Stimulated activated CD4-positive, alpha-beta T cell treated with anti-CD3 and anti-CD28 coated beads, Interleukin-1b, Interleukin-23, amount 100 ng/mL, for 24 hours (primary cell): ENCODE measurements around the gene GFRA1.

Experiments used
- DNase-seq, 4 experiments: peaks; one replicate each; pipeline ENCODE4 v3.0.0-alpha.2; 2020; ENCODE audit warnings: low read depth in 4 of 4, low spot score in 1 of 4

The GFRA1 gene

DNA sequence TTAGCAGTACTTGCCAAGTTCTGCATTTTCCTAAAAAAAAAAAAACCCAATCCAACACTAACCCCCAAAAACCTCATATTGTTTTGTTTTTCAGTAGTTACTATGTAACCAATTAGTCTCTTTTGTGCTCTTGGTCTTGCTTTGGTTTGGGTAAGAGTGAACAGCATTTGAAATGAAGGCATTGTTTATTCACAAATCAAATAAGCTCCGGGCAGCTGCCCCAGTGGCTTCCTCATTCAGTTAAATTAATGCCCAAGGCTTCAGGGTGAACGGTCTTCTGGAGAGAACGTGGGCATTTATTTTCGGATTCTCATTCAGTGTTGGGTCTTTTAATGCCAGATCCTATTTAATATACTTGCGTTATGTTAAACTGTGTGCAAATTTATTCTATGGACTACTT, 108.7 kb downstream of the GFRA1 start:
- DNase-seq, result no peak

DNA sequence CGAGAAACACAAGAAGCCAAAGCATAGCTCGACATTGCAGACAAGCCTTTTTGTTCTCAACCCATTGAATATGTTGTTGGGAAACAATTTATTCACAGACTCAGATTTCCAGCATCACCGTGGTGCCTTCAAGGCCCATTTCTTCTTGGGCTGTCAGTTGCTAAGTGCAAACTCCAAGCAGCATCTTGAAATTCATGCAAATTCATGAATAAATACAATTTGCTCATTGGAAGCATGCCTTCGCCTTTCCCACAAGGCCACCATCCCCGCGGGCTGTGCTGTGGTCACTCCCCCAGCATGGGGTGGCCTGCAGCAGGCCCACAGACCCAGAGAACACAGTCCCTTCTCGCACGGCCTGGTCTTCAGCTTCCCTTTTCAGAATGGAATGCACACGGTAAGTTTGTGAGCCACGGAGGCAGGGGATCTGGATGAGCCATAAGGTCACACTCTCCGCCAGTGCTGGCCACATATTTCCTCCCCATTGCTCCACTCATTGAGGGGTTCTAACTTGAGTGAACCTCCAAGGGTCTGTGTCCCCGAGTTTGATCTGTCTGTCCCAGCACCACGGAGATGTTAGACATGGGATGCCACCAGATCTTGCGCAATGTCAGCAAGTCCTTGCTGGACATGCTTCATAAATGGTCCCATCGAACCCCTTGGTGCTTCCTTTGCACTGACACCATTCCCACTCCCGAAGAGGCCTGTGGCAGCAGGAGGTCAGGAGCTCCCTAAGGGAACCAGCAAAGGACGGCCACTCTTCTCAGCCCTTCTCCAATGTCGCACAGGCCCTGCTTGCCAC, 109.5 kb downstream of the GFRA1 start:
- DNase-seq, result no peak

DNA sequence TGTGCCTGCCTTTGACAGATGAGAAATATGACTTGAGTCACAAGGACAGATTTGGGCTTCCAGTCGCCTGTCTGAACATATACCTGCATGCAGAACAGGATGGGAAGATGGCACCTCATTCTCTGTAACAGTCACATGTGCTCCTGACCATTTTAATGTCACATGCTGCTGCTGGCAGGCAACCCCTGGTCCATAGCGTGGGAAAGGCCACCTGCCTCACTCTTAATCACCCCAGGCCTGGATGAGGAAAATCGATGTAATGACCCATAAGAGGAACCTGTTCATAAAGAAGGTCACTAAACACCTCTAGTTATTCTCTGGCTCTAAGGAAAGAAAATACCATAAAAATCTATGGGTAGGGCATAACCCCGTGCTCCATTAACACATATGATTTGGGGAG, 110.2 kb downstream of the GFRA1 start:
- DNase-seq, result no peak

DNA sequence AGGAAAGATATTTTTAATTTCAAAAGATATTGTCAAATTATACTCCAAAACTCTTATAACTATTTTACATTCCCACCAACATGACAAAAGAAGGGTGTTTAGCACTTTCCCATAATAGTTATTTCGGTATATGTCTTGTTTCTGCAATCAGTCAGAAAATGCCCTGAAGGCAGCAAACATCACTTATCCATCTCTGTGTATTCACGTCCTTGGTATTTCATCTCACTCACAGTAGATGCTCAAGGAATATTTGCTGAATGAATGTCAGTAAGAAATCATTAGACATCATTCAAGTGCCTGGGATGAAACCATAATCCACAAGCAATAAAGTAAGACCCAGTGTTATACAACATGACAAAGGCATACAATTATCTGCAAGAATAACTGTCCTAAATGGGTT, 112.7 kb downstream of the GFRA1 start:
- DNase-seq, result no peak

DNA sequence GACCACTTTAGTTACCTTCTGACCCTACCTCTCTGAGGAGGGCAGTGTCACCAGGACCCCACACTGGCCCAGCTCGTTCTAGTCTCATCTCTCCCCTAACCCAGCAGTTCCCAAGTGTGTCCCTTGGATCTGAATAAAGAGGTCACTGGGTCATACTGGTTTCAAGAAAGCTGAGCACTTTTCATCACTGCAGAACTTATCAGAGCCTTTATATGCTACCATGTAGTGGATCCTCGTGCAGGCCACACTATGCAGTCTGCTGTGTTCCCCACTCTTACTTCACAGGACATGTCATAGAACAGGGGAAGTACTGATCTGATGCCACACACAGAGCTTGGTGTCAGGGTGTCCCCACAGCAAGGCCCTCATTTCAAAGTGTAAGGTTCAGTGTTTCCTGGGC, 113.8 kb downstream of the GFRA1 start:
- no peak for DNase-seq

DNA sequence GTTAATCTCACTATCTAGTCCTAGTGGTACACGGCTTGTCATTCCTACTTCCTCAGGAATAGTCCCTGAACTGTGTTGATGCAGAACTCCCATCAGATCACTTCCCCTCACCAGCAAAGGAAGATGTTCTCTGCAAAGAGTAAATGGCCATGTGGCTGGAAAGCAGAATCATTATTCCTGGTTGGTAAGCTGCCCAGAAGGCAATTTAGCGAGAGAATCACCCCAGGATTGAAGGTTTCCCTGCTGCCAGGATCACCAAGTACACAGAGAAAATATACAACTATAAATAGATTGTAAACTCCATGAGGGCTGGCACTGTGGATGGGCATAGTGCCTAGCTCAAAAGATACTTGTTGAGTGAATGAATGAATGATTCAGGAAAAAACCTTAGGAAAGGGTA, 115.0 kb downstream of the GFRA1 start:
- no peak for DNase-seq

DNA sequence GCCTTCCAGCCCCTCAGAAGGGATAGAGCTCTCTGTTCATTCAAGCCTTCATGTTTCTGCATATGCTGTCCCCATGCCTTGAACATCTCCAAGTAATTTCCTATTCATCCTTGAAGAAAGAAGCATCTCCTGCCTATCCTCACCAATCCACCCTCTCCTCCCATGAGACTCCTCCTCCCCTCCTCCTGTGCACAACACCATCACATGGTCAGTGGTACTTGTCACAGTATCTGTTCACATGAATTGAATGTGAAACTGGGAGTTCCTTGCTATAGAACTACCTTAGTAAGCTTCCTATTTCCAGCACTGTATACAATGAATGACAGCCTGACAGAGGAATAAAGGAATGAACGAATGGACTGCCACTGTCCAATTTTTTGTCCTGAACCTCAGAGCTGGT, 115.5 kb downstream of the GFRA1 start:
- DNase-seq, result no peak

DNA sequence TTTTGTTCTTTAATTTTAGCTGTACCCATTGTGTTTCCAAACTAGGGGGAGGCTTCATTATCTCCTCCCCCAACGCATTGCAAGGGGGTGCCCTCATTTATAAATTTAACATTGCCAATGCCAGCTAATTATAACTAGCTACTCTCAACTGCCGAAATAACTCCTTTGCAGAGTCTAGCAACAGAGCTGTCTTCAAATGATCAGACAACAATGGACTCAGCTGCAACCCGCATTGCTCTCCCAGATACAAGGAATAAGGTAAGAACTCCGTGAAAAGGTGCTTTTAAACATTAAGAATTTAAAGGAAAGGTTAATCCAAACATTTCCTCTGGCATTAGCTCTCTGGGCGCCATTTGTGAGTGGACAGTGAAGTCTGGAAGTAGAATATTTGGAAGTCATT, 116.2 kb downstream of the GFRA1 start:
- DNase-seq, result no peak

DNA sequence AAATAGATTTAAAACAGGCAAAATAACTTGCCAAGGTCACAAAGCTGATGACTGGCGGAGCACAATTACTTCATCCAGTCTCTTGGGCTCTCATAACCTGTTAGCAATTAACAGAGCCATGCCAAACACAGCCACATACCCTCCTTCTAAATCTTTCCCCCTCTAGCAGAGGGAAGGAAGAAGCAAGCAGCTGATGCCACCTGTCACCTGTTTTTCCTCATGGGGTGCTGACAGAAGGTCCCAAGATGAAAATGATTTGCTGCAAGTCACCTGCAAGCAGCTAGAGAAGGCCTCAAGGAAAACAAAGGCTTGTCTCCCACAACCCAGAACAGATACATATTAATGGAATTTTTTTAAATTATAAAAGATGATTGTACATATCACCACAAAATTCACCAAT, 117.8 kb downstream of the GFRA1 start:
- no peak for DNase-seq

DNA sequence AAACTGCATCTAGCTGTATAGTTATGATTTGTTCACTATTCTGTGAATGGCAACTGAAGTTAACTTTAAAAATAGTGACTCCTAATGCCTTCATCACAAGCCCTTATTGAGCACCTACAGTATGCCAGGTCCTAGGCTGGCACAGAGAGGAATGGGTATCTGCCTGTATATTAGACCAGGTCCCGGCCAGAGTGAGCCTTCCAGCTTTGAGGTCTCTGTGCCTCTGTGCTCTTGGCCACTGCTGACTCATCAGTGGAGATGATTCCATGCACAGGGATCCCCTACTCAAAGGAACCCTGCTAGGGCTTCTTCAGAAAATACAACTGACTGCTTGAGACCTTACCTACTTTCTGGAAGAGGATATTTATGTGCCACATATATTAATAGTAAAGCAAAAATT, 118.4 kb downstream of the GFRA1 start:
- DNase-seq, result no peak

DNA sequence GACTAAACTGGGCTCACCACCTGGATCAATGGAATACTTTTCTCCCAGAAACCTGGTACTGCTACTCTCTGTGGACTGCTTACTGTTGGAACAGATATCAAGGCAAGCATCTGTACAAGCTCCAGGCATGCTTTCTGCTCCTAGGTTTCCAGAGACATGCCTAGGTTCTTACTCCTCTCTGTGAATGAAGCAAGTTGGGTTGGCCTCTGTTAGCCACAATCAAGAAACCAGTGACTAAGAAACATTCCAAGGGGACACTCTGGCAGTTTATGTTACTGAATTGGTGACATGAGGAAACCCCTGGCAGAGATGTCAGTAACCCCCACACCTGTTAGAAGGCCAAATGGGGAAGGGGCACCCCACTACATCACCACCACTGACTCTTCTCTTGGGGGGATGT, 121.9 kb downstream of the GFRA1 start:
- DNase-seq, result no peak

DNA sequence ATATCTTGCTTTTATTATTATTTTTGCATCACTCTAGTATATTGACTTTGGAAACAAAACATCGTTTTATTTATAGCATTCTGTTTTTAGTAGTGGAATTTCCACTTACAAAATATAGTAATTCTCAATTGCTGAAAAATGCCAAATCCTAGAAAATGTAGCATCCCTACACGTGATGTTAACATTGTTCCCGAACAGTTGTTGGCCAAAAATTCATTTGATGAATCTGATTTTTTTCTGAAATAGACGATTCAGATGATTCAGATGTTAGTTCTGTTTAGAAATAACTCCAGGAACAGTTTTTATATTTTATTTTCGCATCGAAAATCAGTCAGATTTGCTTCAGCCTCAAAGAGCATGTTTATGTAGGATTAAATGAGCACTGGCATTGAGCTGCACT, 122.4 kb downstream of the GFRA1 start:
- no peak for DNase-seq

DNA sequence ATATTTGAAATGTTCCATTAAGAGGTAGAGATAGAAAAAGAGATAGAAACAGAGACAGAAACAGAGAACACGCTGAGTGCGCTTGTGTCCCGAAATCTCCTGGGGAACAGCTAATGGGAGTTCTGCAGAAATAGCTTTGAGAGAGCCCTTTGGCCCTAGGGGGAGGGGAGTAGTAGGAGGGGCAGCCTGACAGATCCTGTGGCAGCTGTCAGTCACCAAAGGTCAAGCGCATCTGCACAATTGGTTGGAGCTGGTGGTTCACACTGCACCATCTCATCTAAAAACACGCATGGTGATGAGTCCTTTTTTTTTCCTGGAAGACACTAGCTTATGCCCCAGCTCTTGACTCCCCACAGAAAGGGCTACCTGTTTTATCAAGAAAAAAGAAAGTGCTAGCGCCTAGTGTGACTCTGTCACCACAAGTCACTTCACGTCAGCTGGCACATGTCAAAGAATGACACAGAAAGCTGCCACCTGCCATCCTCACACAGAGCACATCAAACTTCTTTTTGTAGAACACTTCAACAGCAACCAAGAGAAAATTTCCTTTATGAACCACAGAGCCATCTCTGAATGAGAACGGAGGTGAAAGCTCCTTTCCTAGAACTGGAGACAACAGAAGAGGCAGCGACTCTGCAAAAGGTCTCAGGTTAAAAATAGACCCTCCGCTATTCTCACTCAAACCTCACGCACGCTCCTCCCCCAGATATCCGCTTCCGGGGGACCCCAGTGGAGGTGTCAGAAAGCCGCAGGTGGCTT, 125.7 kb downstream of the GFRA1 start:
- DNase-seq, result no peak

DNA sequence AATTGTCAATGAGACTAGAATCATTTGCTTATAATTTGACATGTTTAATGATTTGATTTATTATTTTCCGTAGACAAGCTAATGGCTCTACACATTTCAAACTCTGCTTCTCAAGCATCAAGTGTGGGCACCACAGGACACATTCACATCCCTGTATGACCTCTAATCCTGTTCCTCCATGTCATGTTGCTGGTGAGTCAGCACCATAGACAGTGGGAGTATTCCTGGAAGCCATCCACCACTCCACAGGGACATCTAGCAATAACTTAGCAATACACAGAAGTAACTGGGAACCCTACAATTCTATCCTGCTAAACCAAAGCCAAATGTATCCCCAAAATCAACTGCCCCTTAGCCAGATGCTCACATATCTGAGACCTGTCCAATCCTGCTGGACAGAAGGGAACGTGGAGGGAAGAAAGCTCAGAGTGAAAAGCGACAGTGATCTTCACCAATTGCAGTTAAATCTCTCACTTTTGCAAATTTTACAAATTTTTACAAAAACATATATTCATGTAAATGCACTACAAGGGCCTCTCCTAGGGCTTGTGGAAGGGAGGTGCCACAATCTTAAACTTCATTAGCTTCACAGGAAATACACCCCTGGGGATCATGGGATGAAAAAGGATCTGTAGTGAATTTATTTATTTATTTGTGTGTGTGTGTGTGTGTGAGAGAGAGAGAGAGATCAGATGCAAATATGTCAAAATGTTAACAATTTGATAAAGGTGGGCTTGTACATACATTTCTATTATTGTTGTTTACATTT, 126.5 kb downstream of the GFRA1 start:
- DNase-seq, result no peak

DNA sequence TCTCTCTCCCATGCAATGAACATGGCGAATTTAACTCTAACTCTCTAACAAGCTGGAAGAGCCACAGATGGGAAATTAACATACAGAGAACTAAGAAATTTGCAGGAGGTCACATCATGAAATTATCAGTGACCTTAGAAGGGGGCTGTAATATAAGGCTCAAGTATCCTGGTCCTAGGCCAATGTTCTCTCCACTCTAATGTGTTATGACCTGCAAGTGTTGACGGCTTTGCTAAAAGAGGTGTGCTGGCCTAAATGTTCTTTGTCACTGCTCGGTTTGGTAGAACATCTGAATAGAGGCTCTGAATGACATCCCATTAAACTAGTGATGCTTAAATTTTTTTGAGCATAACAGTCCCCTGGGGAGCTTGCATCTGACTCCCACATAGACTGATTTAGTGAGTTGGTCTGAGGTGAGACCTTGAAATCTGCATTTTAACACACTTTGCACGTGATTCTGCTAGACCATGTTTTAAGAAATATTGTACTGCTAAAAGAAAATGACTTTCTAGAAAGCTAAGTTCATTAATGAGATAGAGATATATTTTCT, 129.3 kb downstream of the GFRA1 start:
- no peak for DNase-seq

DNA sequence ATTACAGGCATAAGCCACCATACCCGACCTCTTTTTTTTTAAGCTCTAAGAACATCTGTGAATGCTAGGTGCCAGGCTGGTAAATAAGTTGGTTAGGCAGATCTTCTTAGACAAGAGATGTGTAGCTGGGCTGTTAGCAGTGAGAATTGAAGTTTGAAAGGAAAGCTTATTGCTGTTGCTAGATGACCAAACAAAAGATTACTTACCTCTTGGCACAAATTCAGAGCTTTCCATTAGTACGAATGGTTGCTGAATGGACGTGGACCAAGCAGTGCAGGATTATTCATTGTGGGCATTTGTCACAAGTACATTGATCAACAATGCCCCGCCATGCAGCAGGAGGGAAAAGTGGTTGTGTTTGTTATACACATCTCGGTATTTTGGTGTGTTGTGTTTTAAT, 131.2 kb downstream of the GFRA1 start:
- DNase-seq, result no peak

DNA sequence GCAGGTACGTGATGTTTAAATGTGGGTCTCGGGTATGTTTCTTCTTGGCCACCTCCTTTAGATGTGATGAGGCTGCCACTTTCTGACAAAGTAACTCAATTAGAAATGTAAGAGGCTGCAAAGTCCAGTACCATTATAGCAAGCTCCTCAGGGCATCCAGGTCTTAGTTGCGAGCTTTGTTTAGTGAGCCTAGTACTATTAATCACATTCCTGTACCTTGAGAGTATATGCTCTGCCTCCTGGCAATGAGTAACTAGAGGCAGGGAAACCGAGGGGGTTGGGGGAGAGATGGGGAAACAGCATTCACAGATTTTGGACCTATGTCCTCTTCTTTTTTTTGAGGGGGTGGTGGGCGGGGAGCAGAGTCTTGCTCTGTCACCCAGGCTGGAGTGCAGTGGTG, 131.8 kb downstream of the GFRA1 start:
- no peak for DNase-seq

DNA sequence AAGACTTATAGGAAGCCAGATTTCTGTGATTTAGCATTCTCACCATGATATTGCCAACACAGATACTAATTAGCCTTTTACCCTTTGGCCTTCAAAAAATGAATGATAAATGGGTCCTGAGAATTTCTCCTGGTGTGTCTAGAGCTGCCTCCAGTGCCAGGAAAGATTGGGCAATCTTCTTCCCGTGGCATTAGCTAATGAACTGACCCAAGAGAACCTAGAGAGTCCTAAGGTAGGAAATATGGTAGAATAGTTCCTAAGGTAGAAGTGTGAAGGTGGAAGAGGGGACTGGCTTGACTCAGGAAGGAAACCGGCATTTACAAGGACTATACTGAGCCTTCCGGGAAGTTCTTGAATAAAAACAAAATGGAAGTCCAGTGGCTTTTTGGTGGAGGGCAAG, 133.1 kb downstream of the GFRA1 start:
- no peak for DNase-seq

DNA sequence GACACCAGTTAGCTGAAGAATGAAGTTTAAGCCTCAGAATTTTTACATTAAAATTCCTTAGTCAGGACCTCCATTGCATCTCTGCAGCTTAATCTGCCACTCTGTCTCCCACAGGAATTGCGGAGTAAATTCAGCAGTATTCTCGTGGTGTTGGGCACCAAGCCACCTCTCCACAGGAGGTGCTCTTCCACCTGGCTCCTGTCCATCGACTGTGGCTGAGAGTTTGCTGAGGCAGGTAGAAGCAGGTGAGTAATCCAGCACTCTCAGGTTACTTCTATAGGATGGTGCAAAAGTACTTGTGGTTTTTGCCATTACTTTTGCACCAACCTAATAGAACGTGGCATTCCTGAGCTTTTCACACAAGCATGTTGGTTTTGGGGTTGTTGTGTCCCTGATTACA, 134.1 kb downstream of the GFRA1 start:
- no peak for DNase-seq

DNA sequence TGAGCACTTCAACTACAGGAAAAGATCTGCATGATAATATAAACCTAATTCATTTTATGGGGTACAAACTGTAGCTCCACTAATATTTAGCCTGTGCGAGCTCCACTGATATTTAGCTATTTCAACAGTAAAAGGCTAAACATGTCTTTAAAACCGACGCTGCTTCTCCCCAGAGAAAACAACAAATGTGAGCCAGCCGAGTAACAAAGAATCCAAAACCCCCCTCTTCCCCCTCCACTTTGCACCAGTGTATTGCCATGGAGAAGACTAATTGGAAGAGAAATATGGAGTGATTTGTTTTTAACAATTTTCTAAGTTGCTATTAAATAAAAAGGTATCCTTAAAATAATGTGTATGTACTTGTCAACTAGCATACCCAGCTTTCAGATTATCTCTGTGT, 136.7 kb downstream of the GFRA1 start:
- no peak for DNase-seq

DNA sequence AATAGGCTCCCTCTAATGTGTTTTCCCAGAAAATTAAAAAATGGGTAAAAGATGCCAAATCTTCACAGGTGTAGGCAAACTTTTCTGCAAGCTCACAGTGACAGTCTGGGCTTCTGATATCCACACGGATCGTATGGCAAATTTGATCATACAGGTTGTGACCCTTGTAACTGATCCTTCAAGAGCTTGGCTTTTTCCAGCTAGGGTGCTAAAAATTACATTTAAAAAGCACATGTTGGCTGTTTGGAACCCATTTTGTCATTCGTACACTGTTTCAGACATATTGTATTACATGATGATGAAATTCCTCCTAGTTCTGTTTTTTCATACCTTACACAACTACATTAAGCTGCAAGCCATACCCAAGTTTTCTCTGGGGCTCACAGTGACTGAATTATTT, 138.7 kb downstream of the GFRA1 start:
- no peak for DNase-seq

DNA sequence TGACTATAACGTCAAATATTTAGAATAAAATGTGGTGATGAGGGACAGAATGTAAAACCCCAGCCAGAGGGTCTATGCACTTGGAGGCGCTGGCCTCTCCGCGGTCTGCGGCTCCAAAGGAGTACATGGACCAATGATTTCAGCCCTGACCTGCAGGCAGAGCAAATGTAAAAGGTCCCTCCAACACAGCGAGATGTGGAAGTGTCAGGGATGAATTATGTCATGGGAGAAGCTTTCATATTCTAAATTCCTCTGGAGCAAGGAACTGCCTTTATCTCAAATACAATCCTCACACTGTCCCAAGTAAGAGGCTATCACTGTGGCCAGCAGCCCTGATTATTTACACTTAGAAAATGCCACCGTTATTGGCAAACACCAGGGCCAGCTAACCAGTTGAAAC, 139.4 kb downstream of the GFRA1 start:
- no peak for DNase-seq
